ENCODE measurements around the gene TIMM10B. TPM values are rescaled to one million over a fixed set of nuclear protein-coding genes. Genes with fewer than 3 reads are reported as not detected.

TIMM10B gene
- total RNA-seq, 4 donors from 2014 or later = 37.1 to 66.6 (median 51.7) TPM

DNA sequence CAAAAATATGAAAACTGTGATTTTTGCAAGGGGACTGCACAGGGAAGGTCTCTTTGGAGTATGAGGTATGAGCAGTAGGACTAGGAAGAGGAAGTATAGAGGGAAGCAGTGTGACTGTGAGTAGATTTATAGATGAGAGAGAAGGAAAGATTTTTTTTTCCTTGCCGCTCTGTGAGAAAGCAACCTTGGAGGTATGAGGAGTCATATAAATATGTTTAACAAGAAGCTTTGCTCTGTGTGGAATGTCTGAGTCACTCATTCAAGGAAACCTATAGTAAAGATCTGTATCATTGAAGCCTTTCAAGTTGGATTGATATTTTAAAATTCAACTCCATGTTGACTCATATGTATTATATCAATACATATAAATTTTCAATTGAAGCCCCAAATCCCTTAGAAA, 42.0 kb downstream of the TIMM10B start:
- 2% methylated on average over 1 of the region's 1 CpG for WGBS, 2 donors
- Histone ChIP-seq H3K4me1 (no peaks in the 10 kb centered on the region), H3K27me3 (no peaks in the 10 kb centered on the region), H3K36me3 (peaks cover 0 to 57% (median 0%) of the 10 kb centered on the region in 3 donors), H3K4me3 (no peak overlapping the region), H3K27ac (no peak overlapping the region), H3K9me3 (no peaks in the 10 kb centered on the region)
- TF ChIP-seq, protein P1, sequence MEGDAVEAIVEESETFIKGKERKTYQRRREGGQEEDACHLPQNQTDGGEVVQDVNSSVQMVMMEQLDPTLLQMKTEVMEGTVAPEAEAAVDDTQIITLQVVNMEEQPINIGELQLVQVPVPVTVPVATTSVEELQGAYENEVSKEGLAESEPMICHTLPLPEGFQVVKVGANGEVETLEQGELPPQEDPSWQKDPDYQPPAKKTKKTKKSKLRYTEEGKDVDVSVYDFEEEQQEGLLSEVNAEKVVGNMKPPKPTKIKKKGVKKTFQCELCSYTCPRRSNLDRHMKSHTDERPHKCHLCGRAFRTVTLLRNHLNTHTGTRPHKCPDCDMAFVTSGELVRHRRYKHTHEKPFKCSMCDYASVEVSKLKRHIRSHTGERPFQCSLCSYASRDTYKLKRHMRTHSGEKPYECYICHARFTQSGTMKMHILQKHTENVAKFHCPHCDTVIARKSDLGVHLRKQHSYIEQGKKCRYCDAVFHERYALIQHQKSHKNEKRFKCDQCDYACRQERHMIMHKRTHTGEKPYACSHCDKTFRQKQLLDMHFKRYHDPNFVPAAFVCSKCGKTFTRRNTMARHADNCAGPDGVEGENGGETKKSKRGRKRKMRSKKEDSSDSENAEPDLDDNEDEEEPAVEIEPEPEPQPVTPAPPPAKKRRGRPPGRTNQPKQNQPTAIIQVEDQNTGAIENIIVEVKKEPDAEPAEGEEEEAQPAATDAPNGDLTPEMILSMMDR (IDR thresholded peaks at IDR 0.05) = no peak
- TF ChIP-seq POLR2A (IDR thresholded peaks at IDR 0.05) = no peak
- TF ChIP-seq EP300 (IDR thresholded peaks at IDR 0.05) = no peak
- no peak for DNase-seq (ENCODE audit: low spot score in 2 of 2)

DNA sequence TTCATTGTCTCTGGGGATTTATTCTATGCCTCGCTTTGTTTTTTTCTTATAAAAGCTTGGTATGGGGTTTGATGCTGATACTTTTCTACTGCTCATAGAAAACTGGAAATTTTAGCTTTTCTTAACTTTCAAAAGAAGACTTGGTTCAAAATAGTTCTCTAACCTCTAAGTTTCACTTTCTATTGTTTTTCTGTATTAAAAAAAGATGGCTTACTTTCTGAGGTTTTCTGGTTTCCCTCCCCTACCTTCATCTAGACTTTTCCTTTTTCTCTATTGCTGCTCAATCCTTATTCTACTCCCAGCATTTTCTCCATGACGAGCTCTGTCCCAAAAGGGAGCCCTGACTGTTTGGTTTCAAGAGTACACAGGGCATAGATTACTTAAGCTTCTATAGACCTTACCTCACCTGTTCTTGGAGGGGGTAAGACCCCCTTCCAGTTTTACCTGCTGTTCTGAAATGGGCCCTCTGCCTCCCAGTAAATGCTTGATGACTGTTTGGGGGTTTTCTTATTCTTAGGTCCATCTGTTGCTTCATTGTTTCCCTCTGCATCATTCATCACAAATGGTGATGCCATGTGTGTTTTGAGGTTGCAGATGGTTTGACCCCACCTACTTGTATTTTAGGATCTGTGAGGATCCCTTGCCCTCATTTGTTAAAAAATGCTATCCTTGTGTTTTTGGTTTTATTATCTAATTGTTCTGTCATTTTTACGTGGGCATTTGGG, 45.3 kb downstream of the TIMM10B start:
- peaks cover 0 to 46% (median 0%) of the 10 kb centered on the region in 3 donors for H3K36me3 ChIP-seq
- DNase-seq (ENCODE audit: low spot score in 2 of 2) = no peak
- no peak overlapping the region for H3K4me3 ChIP-seq
- TF ChIP-seq EP300 (IDR thresholded peaks at IDR 0.05) (no peak), POLR2A (IDR thresholded peaks at IDR 0.05) (no peak)
- TF ChIP-seq, protein P1 (IDR thresholded peaks at IDR 0.05) = no peak
- no peaks in the 10 kb centered on the region for H3K9me3 ChIP-seq
- no peak overlapping the region for H3K27ac ChIP-seq
- no peaks in the 10 kb centered on the region for H3K4me1 ChIP-seq
- H3K27me3 ChIP-seq = no peaks in the 10 kb centered on the region
- 80 to 85% methylated on average over 3 of the region's 3 CpGs for WGBS, 2 donors

DNA sequence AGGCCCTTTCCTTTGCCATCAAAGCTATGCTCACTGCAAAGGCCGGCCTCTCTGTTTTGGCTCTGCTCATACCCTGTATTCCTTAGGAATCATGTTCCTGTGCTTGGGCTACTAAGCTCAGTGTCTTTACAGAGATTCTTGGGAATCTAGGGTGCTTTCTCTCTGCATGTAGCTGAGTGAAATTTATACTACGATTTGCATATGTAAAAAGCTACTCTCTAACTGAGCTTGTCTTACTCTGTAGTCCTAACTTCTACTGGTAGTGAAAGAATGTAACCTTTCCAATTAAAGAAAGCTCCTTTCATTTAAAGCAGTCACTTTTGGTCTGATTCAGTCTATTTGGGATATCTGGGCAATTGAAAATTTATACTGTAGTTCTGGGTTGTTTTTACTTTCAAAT, 48.0 kb downstream of the TIMM10B start:
- no peak for TF ChIP-seq POLR2A (IDR thresholded peaks at IDR 0.05)
- TF ChIP-seq, protein P1 (IDR thresholded peaks at IDR 0.05) = no peak
- TF ChIP-seq EP300 (IDR thresholded peaks at IDR 0.05) = no peak
- 72 to 90% methylated on average over 2 of the region's 2 CpGs for WGBS, 2 donors
- no peaks in the 10 kb centered on the region for H3K27me3 ChIP-seq
- no peaks in the 10 kb centered on the region for H3K9me3 ChIP-seq
- H3K4me1 ChIP-seq = no peaks in the 10 kb centered on the region
- H3K27ac ChIP-seq = no peak overlapping the region
- no peak overlapping the region for H3K4me3 ChIP-seq
- peaks cover 0 to 55% (median 0%) of the 10 kb centered on the region in 3 donors for H3K36me3 ChIP-seq
- DNase-seq (ENCODE audit: low spot score in 2 of 2) = no peak

DNA sequence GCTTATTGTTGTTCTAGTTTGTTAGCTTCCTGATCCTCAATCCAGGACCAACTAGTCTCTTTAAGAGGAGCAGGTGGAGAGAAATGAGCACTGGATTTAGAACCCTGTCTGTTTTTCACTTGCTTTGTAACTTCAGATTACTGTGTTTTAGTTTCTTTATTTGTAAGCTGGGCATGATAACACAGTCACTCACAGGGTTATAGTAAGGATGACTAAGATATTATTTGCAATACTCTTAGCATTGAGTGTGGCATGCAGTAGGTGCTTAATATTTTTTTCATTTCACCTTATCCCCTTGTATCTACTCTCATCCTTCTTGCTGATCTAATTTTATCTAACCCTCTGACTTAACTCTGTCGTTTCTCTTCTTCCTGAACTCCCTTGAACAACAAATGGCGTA, 49.5 kb downstream of the TIMM10B start:
- no peak overlapping the region for H3K27ac ChIP-seq
- WGBS, 2 donors = 95% methylated on average over 2 of the region's 2 CpGs
- H3K9me3 ChIP-seq = no peaks in the 10 kb centered on the region
- no peaks in the 10 kb centered on the region for H3K4me1 ChIP-seq
- no peak for TF ChIP-seq EP300 (IDR thresholded peaks at IDR 0.05)
- TF ChIP-seq, protein P1 (IDR thresholded peaks at IDR 0.05) = no peak
- TF ChIP-seq POLR2A (IDR thresholded peaks at IDR 0.05) = no peak
- no peaks in the 10 kb centered on the region for H3K27me3 ChIP-seq
- DNase-seq (ENCODE audit: low spot score in 2 of 2) = no peak
- peaks cover 0 to 54% (median 0%) of the 10 kb centered on the region in 3 donors for H3K36me3 ChIP-seq
- no peak overlapping the region for H3K4me3 ChIP-seq

DNA sequence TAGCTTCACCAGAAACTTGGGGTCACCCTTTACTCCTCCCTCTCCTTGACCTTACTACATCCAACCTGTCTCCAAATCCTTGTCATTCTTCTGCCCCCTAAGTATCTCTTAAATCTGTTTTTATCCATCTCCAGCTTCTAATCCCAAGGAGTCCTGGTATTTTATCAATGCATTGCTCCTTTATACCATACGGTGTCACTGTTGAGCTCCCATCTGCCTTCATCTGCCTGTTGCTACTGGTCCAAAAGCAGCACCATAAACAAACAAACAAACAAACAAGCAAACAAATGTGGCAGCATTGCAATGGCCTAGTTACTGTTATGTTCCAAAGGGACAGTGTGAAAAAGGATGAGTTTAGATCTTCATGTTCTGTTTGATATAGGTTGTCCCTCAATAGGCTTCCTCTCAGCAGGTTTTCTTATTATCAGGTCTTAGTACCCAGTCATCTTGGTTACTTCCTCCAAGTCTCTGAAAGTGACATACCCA, 50.0 kb downstream of the TIMM10B start:
- peak in 1 of 2 donors; percentile 50 for DNase-seq (ENCODE audit: low spot score in 2 of 2)
- Histone ChIP-seq H3K4me3 (no peak overlapping the region), H3K36me3 (peaks cover 0 to 54% (median 0%) of the 10 kb centered on the region in 3 donors), H3K4me1 (no peaks in the 10 kb centered on the region), H3K9me3 (no peaks in the 10 kb centered on the region), H3K27ac (no peak overlapping the region), H3K27me3 (no peaks in the 10 kb centered on the region)
- WGBS, 2 donors = 0% methylated on average over 1 of the region's 1 CpG
- TF ChIP-seq, protein P1 (IDR thresholded peaks at IDR 0.05) = peak; percentile 55 to 84 (median 65)
- TF ChIP-seq POLR2A (IDR thresholded peaks at IDR 0.05) = no peak
